HG03378 (cell line): ENCODE results near the gene PTCD1.

Experiments
- ATAC-seq: cut with Tn5 transposase; IDR thresholded peaks from one replicate; pipeline ENCODE4 v1.9.1; 2021; ENCODE audit warnings: mild to moderate bottlenecking, moderate library complexity; ENCODE audit not compliant: unreplicated experiment

PTCD1 gene

GRCh38 chr7:99373091-99374066 is 65.2 kb downstream of the PTCD1 start:
- no peak for ATAC-seq

- ATAC-seq = no peak
These were observed 66.1 kb downstream of the PTCD1 start for GRCh38 chr7:99372275-99373090.

- no peak for ATAC-seq
These were observed 67.2 kb downstream of the PTCD1 start for GRCh38 chr7:99371376-99371920.

GRCh38 chr7:99369767-99370391 is 68.7 kb downstream of the PTCD1 start:
- no peak for ATAC-seq

- ATAC-seq = no peak
These were observed 69.7 kb downstream of the PTCD1 start for GRCh38 chr7:99368750-99369389.
